Neural cell (in vitro differentiated cells): ENCODE measurements around the gene ANO8. TPM values are rescaled to one million over a fixed set of nuclear protein-coding genes. Genes with fewer than 3 reads are reported as not detected.

Experiments used
- H2AFZ ChIP-seq: fragments of 200-600, 300-800 bp; sonication (generic), shearing (Covaris generic); 2 replicates; pipeline ENCODE4 v1.6.0; 2014; ENCODE audit warnings: low read depth, mild to moderate bottlenecking, antibody characterized with exemption, low read length, moderate library complexity
- H3F3A ChIP-seq: fragments of 200-600 bp; shearing (Covaris generic); 2 replicates; pipeline ENCODE4 v1.6.1; 2016; ENCODE audit warnings: mild to moderate bottlenecking, moderate library complexity, mixed read lengths, antibody characterized with exemption, low read length; ENCODE audit not compliant: insufficient read depth, poor library complexity, severe bottlenecking
- H3K27ac ChIP-seq: fragments of 200-600, 300-800 bp; sonication (generic), shearing (Covaris generic); 2 replicates; pipeline ENCODE4 v1.5.1; 2014; ENCODE audit warnings: mild to moderate bottlenecking, low read length, moderate library complexity
- H3K27me3 ChIP-seq: fragments of 300-800, 200-600 bp; sonication (generic), shearing (Covaris generic); 2 replicates; pipeline ENCODE4 v1.6.0; 2014; ENCODE audit warnings: mild to moderate bottlenecking, low read depth, low read length, moderate library complexity; ENCODE audit not compliant: insufficient read depth
- H3K36me3 ChIP-seq: fragments of 300-800, 200-600 bp; sonication (generic), shearing (Covaris generic); 2 replicates; pipeline ENCODE4 v1.5.1; 2014; ENCODE audit warnings: mild to moderate bottlenecking, antibody characterized with exemption, low read length, moderate library complexity; ENCODE audit not compliant: insufficient read depth
- H3K4me2 ChIP-seq: fragments of 300-800, 200-600 bp; sonication (generic), shearing (Covaris generic); 2 replicates; pipeline ENCODE4 v1.6.0; 2014; ENCODE audit warnings: mild to moderate bottlenecking, low read length
- H3K4me3 ChIP-seq: fragments of 300-800, 200-600 bp; sonication (generic), shearing (Covaris generic); 2 replicates; pipeline ENCODE4 v1.5.1; 2014; ENCODE audit warnings: mild to moderate bottlenecking, low read length, moderate library complexity
- H3K79me2 ChIP-seq: fragments of 200-600 bp; shearing (Covaris generic); replicated peaks from 2 replicates; pipeline ENCODE4 v1.6.0; 2014; ENCODE audit warnings: mild to moderate bottlenecking, low read length, moderate library complexity; ENCODE audit not compliant: insufficient read depth
- H3K9ac ChIP-seq: fragments of 300-800, 200-600 bp; sonication (generic), shearing (Covaris generic); 2 replicates; pipeline ENCODE4 v1.6.1; 2016; ENCODE audit warnings: mild to moderate bottlenecking, low read length, mixed read lengths
- H3K9me2 ChIP-seq: fragments of 200-600 bp; shearing (Covaris generic); 2 replicates; pipeline ENCODE4 v1.6.1; 2016; ENCODE audit warnings: mild to moderate bottlenecking, low read length, mixed read lengths; ENCODE audit not compliant: insufficient read depth
- H3K9me3 ChIP-seq: fragments of 200-600, 300-800 bp; sonication (generic), shearing (Covaris generic); 2 replicates; pipeline ENCODE4 v1.6.1; 2016; ENCODE audit warnings: mild to moderate bottlenecking, mixed run types, low read length, moderate library complexity, mixed read lengths
- H4K20me1 ChIP-seq: fragments of 200-600 bp; shearing (Covaris generic); 2 replicates; pipeline ENCODE4 v1.6.1; 2016; ENCODE audit warnings: mild to moderate bottlenecking, mixed run types; ENCODE audit not compliant: insufficient read depth
- CTCF ChIP-seq: fragments of 450-650 bp; IDR thresholded peaks from 2 replicates; pipeline ENCODE4 v1.5.1; 2014; ENCODE audit warnings: antibody characterized with exemption, mild to moderate bottlenecking, moderate library complexity; ENCODE audit not compliant: poor library complexity, severe bottlenecking
- EP300 ChIP-seq: fragments of 450-650 bp; conservative IDR thresholded peaks from 2 replicates; pipeline ENCODE4 v1.6.1; 2014; ENCODE audit warnings: antibody characterized with exemption, mild to moderate bottlenecking, moderate library complexity; ENCODE audit not compliant: poor library complexity, severe bottlenecking
- EZH2 ChIP-seq: fragments of 200-600, 300-800 bp; shearing (Covaris generic), sonication (generic); IDR thresholded peaks from 2 replicates; pipeline ENCODE4 v1.6.1; 2014; ENCODE audit warnings: antibody characterized with exemption, low read length, borderline replicate concordance, mild to moderate bottlenecking; ENCODE audit not compliant: insufficient read depth, poor library complexity, severe bottlenecking
- MXI1 ChIP-seq: fragments of 450-650 bp; conservative IDR thresholded peaks from 2 replicates; pipeline ENCODE4 v1.6.1; 2014; ENCODE audit warnings: antibody characterized with exemption, mild to moderate bottlenecking; ENCODE audit not compliant: poor library complexity, severe bottlenecking
- POLR2AphosphoS5 ChIP-seq: IDR thresholded peaks from 2 replicates; pipeline ENCODE4 v1.6.1; 2012
- RAD21 ChIP-seq: fragments of 450-650 bp; conservative IDR thresholded peaks from 2 replicates; pipeline ENCODE4 v1.6.1; 2014; ENCODE audit warnings: antibody characterized with exemption, mild to moderate bottlenecking, moderate library complexity
- REST ChIP-seq: IDR thresholded peaks from 2 replicates; pipeline ENCODE4 v1.6.1; 2012; ENCODE audit warnings: borderline replicate concordance
- SMC3 ChIP-seq: fragments of 450-650 bp; conservative IDR thresholded peaks from 2 replicates; pipeline ENCODE4 v1.6.1; 2014; ENCODE audit warnings: antibody characterized with exemption, mild to moderate bottlenecking, moderate library complexity; ENCODE audit not compliant: poor library complexity
- TAF1 ChIP-seq: IDR thresholded peaks from 2 replicates; pipeline ENCODE4 v1.6.1; 2012; ENCODE audit warnings: low read depth
- polyA plus RNA-seq: library from polyadenylated mRNA; depleted of rRNA; stranded (reverse); fragments of >200 nt; gene quantifications from 2 replicates; pipeline ENCODE4 v1.2.3, GENCODE V29; 2014

ANO8 gene
- polyA plus RNA-seq, 1 donor from 2014 or later, result 51.3 TPM

GRCh38 chr19:17336872-17337674, 2.4 kb upstream of the ANO8 start, which contains the start of gene GTPBP3:
Gene GTPBP3, plus strand, starts transcription at chr19:17337553. Its CDS starts 59 bp downstream, at chr19:17337612.
- H3F3A ChIP-seq, result peaks cover 6% of the 10 kb centered on the region
- H3K4me2 ChIP-seq, result peak within 1 kb of the TSS; percentile 76
- no peaks in the 10 kb centered on the region for H3K36me3 ChIP-seq
- peak within 1 kb of the TSS; percentile 61 for H2AFZ ChIP-seq
- H3K79me2 ChIP-seq, result peaks cover 7% of the 10 kb centered on the region
- no peaks in the 10 kb centered on the region for H3K9me3 ChIP-seq
- peak within 1 kb of the TSS; percentile 92 for H3K27ac ChIP-seq
- H3K9me2 ChIP-seq, result no peaks in the 10 kb centered on the region
- peak; percentile 64 for TF ChIP-seq POLR2AphosphoS5
- no peak for TF ChIP-seq SMC3
- TF ChIP-seq RAD21, result no peak
- TF ChIP-seq TAF1, result peak; percentile 34
- no peak for TF ChIP-seq EZH2
- TF ChIP-seq MXI1, result peak; percentile 94
- peak; percentile 15 for TF ChIP-seq EP300
- TF ChIP-seq REST, result peak; percentile 62
- peak; percentile 11 for TF ChIP-seq CTCF
- H3K27me3 ChIP-seq, result no peaks in the 10 kb centered on the region
- H3K4me3 ChIP-seq, result peak within 1 kb of the TSS; percentile 72
- no peaks in the 10 kb centered on the region for H4K20me1 ChIP-seq
- H3K9ac ChIP-seq, result peak within 1 kb of the TSS; percentile 76

- Histone ChIP-seq H3K9me2 (no peaks in the 10 kb centered on the region), H2AFZ (no peak overlapping the region), H3K4me2 (no peak overlapping the region), H3K9ac (no peak overlapping the region), H4K20me1 (no peaks in the 10 kb centered on the region), H3K27me3 (no peaks in the 10 kb centered on the region), H3F3A (peaks cover 6% of the 10 kb centered on the region), H3K27ac (no peak overlapping the region), H3K36me3 (no peaks in the 10 kb centered on the region), H3K79me2 (peaks cover 7% of the 10 kb centered on the region), H3K9me3 (no peaks in the 10 kb centered on the region), H3K4me3 (no peak overlapping the region)
- no peak for TF ChIP-seq EP300
- TF ChIP-seq SMC3, result no peak
These were observed 920 bp upstream of the ANO8 start for GRCh38 chr19:17335575-17335974.
